HepG2 (cell line): ENCODE data around the gene NAT9. TPM values are rescaled to one million over a fixed set of nuclear protein-coding genes. Genes with fewer than 3 reads are reported as not detected.

Experiments
- BORCS8-MEF2B ChIP-seq: sonication (generic); formaldehyde crosslinking; IDR thresholded peaks from 2 replicates; pipeline ENCODE4 v1.8.0; 2022; ENCODE audit warnings: mild to moderate bottlenecking, missing genetic modification reagents
- HMGXB4 ChIP-seq, 2 experiments: sonication (generic) in 1 of 2; formaldehyde crosslinking in 1 of 2; IDR thresholded peaks; 2 replicates each; pipeline versions ENCODE4 v1.4.0 to v1.6.1; 2018 to 2020; ENCODE audit warnings: missing genetic modification reagents in 2 of 2, borderline replicate concordance in 1 of 2, low read depth in 1 of 2, mild to moderate bottlenecking in 1 of 2, missing biosample characterization in 1 of 2
- HNF4G ChIP-seq, 2 experiments: sonication (generic) in 1 of 2; formaldehyde crosslinking in 1 of 2; IDR thresholded peaks; 2 replicates each; pipeline versions ENCODE4 v1.4.0 to v1.6.1; 2011 to 2020; ENCODE audit warnings: borderline replicate concordance in 2 of 2, low read depth in 2 of 2, mild to moderate bottlenecking in 2 of 2, low read length in 1 of 2, missing genetic modification reagents in 1 of 2, moderate library complexity in 1 of 2
- POGK ChIP-seq: sonication (generic); formaldehyde crosslinking; conservative IDR thresholded peaks from 2 replicates; pipeline ENCODE4 v1.8.0; 2022; ENCODE audit warnings: mild to moderate bottlenecking, moderate library complexity, missing genetic modification reagents
- SIN3B ChIP-seq: fragments of 150-350 bp; IDR thresholded peaks from 2 replicates; pipeline ENCODE4 v1.6.1; 2014; ENCODE audit warnings: low read length
- SOX6 ChIP-seq, 2 experiments: fragments of 450-650 bp in 1 of 2; sonication (generic) in 1 of 2; formaldehyde crosslinking in 1 of 2; IDR thresholded peaks; 2 replicates each; pipeline versions ENCODE4 v1.4.0 to v1.6.1; 2017 to 2020; ENCODE audit warnings: antibody characterized with exemption in 1 of 2, mild to moderate bottlenecking in 1 of 2, missing genetic modification reagents in 1 of 2
- TAF15 ChIP-seq: fragments of 200-400 bp; formaldehyde crosslinking; IDR thresholded peaks from one replicate; pipeline ENCODE4 v1.6.1; 2018; ENCODE audit warnings: mild to moderate bottlenecking, low read depth, low read length; ENCODE audit not compliant: poor library complexity, severe bottlenecking
- ZNF317 ChIP-seq: sonication (generic); formaldehyde crosslinking; IDR thresholded peaks from 2 replicates; pipeline ENCODE4 v1.5.0; 2020; ENCODE audit warnings: mild to moderate bottlenecking, missing genetic modification reagents
- ZNF382 ChIP-seq: sonication (generic); formaldehyde crosslinking; IDR thresholded peaks from 2 replicates; pipeline ENCODE4 v1.5.0; 2020; ENCODE audit warnings: missing genetic modification reagents, mild to moderate bottlenecking, borderline replicate concordance
- ZNF431 ChIP-seq: sonication (generic); formaldehyde crosslinking; IDR thresholded peaks from 2 replicates; pipeline ENCODE4 v1.9.0; 2022; ENCODE audit warnings: missing genetic modification reagents, low read depth, mild to moderate bottlenecking, borderline replicate concordance
- ZNF451 ChIP-seq: sonication (generic); formaldehyde crosslinking; IDR thresholded peaks from 2 replicates; pipeline ENCODE4 v1.5.0; 2020; ENCODE audit warnings: mild to moderate bottlenecking, missing genetic modification reagents
- ZNF546 ChIP-seq: sonication (generic); formaldehyde crosslinking; conservative IDR thresholded peaks from 2 replicates; pipeline ENCODE4 v1.8.1; 2023; ENCODE audit warnings: mild to moderate bottlenecking, missing genetic modification reagents
- ZNF644 ChIP-seq: IDR thresholded peaks from 2 replicates; pipeline ENCODE4 v1.6.1; 2016; ENCODE audit warnings: low read depth
- ZNF687 ChIP-seq: sonication (generic); formaldehyde crosslinking; IDR thresholded peaks from 2 replicates; pipeline ENCODE4 v1.5.1; 2020; ENCODE audit warnings: mild to moderate bottlenecking, missing genetic modification reagents, moderate library complexity
- ZXDC ChIP-seq: sonication (generic); formaldehyde crosslinking; IDR thresholded peaks from 2 replicates; pipeline ENCODE4 v1.5.0; 2020; ENCODE audit warnings: mild to moderate bottlenecking, missing genetic modification reagents
- polyA plus RNA-seq, 8 experiments: library from polyadenylated mRNA; depleted of rRNA in 3 of 8; stranded (reverse) in 7 of 8; unstranded in 1 of 8; fragments of >200 nt; fragmentation: Illumina TruSeq in 4 of 8; extraction: Trizol in 4 of 8; gene quantifications; 2 replicates each; pipeline versions ENCODE4 v1.2.1 to v1.2.3, GENCODE V29; 2011 to 2016; ENCODE audit warnings: low read depth in 4 of 8, missing spikeins in 1 of 8, mixed read lengths in 1 of 8; ENCODE audit not compliant: insufficient read depth in 1 of 8
- total RNA-seq, 5 experiments: library from RNA; depleted of rRNA; stranded (reverse); fragments of >200 nt; fragmentation: Illumina TruSeq; extraction: Trizol; gene quantifications; 2 replicates each; pipeline ENCODE4 v1.2.3, GENCODE V29; 2016; ENCODE audit warnings: low read depth in 1 of 5
- TF ChIP-seq, protein P1 (sequence below): sonication (generic); formaldehyde crosslinking; IDR thresholded peaks from 2 replicates; pipeline ENCODE4 v1.4.0; 2020; ENCODE audit warnings: mild to moderate bottlenecking, missing genetic modification reagents

Gene NAT9
- total and polyA plus RNA-seq, 2 of the 13 experiments (the other 11 are each of a cell fraction or from before 2014, with no cell fraction given): 39.7 to 44.2 TPM

DNA sequence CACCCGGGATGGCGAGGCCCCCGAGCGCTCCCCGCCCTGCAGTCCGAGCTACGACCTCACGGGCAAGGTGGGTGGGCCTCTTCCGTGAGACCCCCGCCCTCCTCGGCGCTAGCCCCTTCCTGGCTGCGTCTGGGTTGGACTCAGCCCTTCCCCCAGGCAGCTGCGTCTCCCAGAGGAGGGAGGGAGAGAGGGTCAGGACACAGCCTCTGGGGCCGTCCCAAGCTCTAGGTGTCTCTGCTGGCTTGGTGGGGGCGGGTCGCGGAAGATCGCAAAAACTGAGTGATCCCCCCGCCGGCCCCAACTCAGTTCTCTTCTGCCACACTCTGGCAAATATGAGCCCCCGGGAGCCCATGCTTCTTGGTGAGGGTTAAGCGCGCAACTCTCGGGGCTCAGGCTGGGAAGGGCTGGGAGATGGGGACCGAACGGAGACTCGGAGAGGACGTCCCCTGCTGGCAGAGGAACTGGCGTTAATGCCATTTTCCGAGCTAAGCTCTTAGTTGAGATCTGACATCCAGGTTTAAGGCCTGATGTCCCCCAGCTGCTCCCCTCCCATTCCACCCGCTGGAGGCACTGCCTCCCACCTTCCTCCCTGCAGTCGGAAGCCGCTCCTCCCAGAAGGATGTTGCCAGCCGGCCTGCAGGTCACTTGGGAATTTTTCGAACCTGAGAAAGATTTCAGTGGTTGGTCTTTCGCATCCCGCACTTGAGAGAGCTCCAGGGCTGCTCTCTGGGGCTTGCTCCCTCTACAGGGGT lies 38.7 kb downstream of the NAT9 start (continued):
- peak; percentile 3 to 43; a peak in 2 of 4 replicates for TF ChIP-seq HMGXB4 (CRISPR knock-in tag; IDR thresholded peaks at IDR 0.05; ENCODE audit: borderline replicate concordance in 1 of 2, low read depth in 1 of 2)
- TF ChIP-seq ZNF431 (CRISPR knock-in tag): no peak; the same call in 1 of the 2 replicates
- no peak for TF ChIP-seq ZXDC
- TF ChIP-seq HNF4G (IDR thresholded peaks at IDR 0.05; ENCODE audit: borderline replicate concordance, low read depth, low read length): no peak
- no peak for TF ChIP-seq HNF4G (CRISPR knock-in tag; IDR thresholded peaks at IDR 0.05; ENCODE audit: borderline replicate concordance, low read depth)
- TF ChIP-seq SIN3B: no peak
- no peak for TF ChIP-seq ZNF317 (CRISPR knock-in tag)
- no peak for TF ChIP-seq ZNF451 (CRISPR knock-in tag)
- TF ChIP-seq ZNF382 (CRISPR knock-in tag): no peak
- 0 out of 2 replicates have a peak, but pooled peaks have one; percentile 19 for TF ChIP-seq ZNF546
- peak; percentile 26 for TF ChIP-seq ZNF687 (CRISPR knock-in tag)
- no peak for TF ChIP-seq ZNF644
- no peak for TF ChIP-seq SOX6 (IDR thresholded peaks at IDR 0.05)
- no peak for TF ChIP-seq SOX6 (CRISPR knock-in tag; IDR thresholded peaks at IDR 0.05)
- no peak for TF ChIP-seq TAF15
- peak; percentile 39; the same call in 1 of the 2 replicates for TF ChIP-seq POGK
- TF ChIP-seq, protein P1, sequence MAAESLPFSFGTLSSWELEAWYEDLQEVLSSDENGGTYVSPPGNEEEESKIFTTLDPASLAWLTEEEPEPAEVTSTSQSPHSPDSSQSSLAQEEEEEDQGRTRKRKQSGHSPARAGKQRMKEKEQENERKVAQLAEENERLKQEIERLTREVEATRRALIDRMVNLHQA (CRISPR knock-in tag): no peak
- no peak for TF ChIP-seq BORCS8-MEF2B (CRISPR knock-in tag)
